Measurements from ENCODE around the gene DNAH8.

Gene DNAH8

GRCh38 chr6:39026175-39026574 lies 311.1 kb downstream of the DNAH8 start:
- no peak for DNase-seq

DNA sequence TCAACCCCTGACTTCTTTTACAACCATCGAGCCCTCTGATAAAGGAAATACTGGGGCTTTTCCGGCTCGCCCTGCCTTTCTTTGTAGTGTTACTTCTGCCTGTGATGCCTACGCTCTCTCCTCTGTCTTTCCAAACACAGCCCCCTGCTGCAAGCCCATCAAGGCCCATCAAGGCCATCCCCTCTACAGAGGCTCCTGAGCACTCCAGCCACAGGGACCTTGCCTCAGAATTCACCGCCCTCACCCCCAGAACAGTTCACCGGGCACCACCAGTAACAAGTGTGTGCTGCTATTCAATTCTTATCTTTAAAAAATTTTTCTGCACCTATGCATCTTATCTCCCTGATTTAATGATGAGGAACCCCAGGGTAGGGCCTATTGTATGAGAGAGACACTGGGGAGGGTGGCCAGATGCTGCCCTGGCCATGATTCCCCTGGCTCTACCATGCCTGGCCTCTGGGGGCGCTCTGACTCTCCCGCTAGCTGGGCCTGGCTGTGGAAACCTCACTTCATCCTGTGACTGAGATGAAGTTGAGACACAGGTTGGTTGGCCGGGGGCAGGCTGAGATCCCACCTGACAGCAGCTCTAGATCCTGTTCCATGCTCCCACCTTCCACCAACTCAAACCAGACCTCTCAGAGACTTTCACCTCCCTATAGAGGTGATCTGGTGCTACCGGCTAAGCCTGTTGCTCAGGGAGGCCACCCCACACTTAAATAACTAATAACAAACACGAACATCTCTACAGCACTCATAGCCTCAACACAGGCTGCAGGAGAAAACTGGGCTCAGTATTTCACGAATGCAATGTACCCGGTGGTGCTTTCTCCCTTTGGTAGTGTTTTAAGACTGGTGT lies 314.3 kb downstream of the DNAH8 start:
- peak in 3 of 6 experiments; percentile 1 to 20 (median 11) for DNase-seq

GRCh38 chr6:39035681-39036080 lies 320.6 kb downstream of the DNAH8 start:
- DNase-seq, result no peak

- DNase-seq, result no peak
Observed at GRCh38 chr6:39037082-39037508, 322.0 kb downstream of the DNAH8 start.

DNA sequence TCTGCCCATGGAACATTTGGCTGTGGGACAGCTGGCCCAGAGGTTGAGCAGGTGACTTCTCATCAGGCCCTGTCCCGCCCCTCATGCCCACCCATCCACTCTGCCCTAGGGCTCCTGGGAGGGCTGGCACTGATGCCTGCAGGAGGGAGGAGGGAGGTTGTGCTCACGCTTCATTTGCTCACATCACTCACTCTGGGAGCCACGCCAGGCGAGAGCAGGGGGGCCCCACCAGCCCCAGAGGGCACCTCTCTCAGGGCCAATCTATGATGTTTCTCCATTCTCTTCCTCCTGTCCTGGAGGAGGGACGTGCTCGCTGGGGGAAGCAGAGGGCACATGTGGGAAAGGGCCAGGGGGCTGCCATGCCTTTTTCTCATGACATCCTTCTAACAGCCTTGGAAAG lies 322.6 kb downstream of the DNAH8 start:
- no peak for DNase-seq

DNA sequence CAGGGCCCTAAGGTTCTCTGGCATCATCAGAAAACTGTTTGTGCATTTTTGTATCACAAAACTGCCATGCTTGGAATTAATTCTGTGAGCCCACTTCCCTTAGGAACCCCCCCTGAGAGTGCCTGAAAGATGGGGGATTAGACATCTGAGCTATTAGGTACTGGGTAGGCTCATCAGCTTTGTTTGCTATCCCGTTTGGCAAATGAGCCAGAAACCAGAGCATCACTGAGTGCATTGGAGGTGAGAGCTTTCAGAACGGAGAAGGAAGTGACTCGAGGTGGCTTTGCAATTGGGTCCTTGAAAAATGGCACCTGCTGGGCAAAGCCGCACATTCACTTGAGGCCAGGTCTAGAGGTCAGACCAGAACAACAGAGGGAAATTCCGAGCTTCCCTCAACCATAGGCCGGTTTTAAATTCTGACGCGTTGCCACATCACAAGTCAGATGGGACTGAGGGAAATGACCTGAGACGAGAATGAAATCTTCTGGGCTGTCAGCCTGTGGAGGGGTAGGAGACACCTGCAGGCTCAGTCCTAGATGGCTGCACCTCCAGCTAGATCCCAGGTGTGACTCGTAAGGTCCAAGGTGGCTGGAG lies 325.1 kb downstream of the DNAH8 start:
- DNase-seq, result no peak

- no peak for DNase-seq
Observed at GRCh38 chr6:39041072-39041471, 326.0 kb downstream of the DNAH8 start.

DNA sequence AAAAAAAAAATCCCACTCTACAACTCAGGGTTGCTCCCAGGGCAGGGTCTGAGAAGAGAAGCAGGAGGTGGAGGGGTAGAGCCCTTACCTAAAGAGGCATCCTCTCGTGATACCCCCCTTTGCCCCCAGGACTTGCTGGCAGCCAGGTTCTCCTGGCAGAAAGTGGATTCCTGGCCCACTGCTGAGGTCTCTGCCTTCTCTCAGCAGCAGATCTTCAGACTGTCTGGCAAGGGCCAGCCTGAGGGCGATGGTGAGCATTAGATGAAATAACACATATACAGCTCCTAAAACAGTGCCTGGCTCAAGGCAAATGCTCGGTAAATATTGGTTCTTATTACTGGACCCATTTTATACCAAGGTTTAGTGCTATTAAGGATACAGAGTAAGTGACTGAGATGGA lies 328.7 kb downstream of the DNAH8 start:
- no peak for DNase-seq

GRCh38 chr6:39044181-39044580 lies 329.1 kb downstream of the DNAH8 start:
- no peak for DNase-seq

DNA sequence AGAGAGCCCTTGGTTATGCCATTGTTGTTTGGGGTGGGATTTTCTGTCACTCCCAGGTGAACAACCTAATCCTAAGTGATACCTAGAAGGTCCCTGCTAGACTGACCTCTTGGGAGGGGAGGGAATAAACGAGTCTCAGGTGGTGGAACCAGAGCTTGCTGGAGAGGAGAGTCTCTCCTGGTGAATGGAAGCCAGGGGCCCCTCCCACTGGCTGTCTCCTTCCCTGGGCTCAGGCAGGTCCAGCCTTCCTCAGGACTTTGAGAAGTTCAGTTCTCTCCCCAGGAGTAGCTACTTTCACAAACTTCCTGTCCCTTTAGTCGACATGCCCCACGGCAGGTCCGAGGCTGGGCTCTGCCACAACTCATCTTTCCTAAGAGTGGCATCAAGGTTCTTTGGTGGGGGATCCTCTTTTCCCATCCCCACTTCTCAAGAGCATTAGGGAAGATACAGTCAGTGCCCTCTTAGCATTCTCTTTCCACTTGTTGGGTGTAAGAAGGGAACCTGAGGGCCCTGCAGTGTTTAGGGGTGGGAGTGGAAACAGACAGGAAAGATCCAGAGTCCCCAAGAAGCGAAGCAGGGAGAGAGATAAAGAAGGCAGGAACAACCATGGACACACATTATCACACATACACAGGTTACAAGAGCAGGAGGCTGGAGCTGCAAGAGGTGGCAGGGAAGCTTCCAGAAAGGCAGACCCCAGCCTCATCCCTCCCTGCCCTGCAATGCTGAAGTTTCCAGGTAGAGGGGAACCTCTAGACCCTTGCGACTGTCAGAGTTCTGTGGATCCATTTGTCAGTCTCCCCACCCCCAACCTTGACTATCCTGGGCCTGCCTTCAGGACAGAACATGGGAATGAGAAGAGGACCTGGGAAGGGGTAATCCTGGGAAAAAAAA lies 332.6 kb downstream of the DNAH8 start:
- DNase-seq, result no peak

GRCh38 chr6:39048481-39049399 lies 333.6 kb downstream of the DNAH8 start, which contains the start of gene GLP1R:
Gene GLP1R, plus strand, starts transcription at chr6:39048781. Its CDS starts 60 bp downstream, at chr6:39048841.
- DNase-seq, result no peak

- no peak for DNase-seq
Observed at GRCh38 chr6:39049575-39050283, 334.6 kb downstream of the DNAH8 start.

DNA sequence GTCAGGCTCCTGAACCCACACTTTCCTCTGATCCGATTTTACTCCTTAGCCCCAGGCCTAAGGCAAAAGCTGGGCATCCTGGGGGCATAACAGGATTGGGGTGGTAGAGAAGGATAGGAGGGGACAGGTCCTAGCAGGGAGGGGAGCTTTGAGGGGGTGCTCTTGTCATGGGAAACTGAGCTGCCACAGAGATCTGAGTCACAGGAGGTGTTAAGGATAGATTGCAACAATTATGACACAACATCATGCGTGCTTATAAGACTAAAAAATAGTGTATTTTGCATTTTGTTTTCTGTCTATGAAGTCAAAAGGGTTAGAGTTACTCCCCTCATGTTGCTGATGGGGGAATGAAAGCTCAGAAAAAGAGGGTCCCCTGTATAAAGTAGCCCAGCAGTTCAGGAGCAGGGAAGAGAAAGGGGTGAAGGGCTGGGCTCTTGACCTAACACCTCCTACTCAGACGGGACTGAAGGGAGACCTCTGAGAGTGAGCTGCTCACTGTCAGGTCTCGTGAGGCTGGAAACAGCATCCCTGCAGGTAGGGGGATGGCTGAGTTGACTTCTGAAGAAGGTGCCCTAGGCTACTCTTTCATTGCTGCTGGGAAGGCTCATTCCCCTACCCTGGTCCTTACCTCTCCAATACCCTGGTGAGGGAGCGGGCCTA lies 335.5 kb downstream of the DNAH8 start:
- no peak for DNase-seq

DNA sequence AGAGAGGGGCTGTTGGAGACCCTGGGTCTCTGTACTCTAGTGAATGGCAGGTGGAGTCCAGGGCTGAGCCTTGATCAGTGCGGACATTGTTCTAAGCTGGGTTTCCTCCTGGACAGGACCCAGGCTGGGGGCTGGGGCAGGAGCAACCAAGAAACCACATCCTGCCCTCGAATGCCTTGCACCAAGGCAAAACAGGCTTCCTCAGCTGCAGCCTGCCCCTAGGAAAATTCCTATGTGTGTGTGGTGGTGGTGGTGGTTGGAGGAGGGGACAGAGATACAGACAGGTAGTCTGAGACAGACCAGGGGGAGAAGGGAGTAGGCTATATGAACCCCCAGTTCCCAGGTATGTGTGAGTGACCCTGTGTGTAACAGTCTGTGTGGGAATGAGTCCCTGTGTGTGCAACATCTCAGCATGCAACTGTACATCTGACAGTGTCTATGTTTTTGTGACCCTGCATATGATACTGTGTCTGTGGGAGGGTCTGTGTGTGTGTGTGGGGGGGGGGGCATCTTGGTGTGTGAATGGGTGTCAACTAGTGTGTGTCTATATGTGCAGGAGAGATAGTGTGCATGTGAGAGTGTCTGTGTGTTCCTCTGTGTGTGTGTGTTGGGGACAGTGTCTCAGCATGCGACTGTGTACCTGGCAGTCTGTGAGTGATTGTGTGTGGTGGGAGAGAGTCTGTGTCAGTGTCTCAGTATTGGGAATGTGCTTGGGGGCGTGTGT lies 336.4 kb downstream of the DNAH8 start:
- DNase-seq, result no peak

DNA sequence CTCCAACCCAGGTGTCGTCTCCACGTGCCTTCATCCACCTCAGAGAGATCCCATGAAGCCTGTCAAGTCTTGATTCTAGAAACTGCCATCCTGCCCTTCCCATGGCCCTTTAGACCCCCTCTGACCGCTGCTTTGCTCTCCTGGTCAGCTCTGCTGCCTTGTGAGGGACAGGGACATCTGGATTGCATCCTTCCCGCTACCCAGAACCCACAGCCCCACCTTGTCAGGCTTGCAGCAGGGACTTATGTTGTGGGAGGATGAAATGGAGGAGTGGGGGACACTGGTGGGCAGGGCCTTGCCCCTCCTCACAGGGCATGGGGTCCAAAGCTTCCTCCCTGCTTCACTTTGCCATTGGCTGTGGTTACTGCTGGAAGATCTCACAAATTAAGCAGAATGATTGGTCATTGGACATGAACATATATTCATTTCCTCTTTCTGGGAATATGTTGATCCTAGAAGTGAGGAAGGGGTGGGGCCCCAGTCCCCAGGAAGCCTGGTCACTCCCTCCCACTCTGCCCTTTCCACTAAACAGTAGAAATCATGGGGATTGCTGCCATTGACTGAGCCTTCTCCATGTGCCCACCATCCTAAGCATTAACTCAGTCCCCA lies 338.0 kb downstream of the DNAH8 start:
- DNase-seq, result no peak

GRCh38 chr6:39053854-39054576 lies 338.9 kb downstream of the DNAH8 start:
- no peak for DNase-seq

DNA sequence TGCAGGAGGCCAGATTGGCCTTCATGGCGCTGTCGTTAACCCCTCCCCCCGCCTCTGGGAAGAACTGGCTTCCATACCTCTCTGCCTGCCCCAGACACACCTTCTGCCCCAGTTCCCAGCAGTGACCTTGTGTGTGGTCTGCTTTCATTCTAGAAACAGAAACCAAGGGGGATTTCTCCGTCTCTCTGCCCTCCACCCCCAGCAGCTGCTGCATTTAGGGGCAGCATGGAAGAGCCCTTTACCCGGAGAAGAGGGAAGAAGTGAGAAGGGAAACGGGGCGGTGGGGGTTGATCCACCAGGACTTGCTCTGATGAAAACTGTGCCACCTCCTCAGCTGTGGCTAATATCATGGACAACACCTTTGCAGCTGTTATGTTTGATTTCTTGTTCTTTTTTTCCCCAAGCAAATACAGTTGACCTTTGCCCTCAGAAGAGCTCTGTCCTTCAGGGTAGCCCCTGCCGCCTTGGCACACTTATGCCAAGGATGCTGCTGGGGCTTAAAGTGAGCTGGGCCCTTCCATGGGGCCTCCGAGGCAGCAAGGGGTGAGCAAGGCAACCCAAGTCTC lies 339.5 kb downstream of the DNAH8 start:
- no peak for DNase-seq

DNA sequence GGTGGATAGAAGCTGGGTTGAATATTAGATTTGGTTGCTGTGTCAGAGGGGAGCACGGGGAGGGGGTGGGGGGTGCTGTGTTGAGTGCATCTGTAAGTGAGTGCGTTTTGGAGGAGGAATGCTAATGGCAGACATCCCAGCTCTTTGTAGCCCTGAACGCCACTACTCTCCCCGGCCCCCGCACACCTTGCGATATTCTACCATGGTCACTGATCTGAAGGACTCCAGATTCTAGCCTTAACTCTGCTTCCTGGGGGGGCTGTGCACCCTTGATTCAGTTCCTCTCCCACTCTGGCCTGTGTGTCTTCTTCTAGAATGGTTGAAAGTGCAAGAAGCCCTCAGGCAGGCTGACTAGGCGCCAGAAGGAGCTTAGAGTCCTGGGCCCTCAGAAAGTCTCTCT lies 340.6 kb downstream of the DNAH8 start:
- DNase-seq, result no peak

DNA sequence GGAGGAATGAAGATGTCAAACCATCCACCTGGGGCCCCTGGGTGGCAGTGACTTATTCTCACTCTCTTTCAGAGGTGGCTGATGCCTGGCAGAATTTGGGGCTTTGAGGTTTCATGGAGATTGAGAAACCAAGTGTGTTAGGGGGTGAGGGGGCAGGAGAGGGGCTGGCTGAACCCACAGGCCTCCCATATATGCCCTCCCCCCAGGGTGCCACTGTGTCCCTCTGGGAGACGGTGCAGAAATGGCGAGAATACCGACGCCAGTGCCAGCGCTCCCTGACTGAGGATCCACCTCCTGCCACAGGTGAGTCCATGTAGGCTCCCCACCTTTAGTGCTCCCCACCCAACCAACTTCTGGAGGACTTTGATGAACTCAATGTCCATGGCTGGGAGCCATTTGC lies 341.1 kb downstream of the DNAH8 start:
- DNase-seq, result no peak
